ENCODE measurements around the gene SHOX.

DNA sequence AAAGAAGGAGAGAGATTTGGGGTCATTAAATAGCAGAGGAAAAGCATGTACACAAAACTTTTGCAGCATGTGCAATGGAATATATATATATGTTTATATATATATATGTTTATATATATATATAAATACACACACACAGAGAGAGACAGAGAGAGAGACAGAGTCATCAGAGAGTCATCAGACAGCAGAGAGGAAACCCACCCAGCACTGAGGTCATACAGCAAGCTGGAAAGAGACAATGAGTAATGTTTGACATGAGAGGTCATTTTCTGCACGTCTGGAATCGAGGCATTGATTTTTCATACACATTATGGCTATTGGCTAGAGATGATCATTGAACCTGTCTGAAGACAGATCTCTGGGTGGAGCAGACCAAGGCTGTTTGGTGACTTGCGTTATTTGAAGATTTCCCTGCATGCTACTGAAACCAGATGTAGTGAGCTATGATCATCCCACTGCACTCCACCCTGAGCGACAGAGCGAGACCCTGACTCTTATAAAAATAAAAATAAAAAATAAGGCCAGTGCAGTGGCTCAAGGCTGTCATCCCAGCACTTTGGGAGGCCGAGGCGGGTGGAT is 48.8 kb upstream of the SHOX start:
- TF ChIP-seq, protein P1, sequence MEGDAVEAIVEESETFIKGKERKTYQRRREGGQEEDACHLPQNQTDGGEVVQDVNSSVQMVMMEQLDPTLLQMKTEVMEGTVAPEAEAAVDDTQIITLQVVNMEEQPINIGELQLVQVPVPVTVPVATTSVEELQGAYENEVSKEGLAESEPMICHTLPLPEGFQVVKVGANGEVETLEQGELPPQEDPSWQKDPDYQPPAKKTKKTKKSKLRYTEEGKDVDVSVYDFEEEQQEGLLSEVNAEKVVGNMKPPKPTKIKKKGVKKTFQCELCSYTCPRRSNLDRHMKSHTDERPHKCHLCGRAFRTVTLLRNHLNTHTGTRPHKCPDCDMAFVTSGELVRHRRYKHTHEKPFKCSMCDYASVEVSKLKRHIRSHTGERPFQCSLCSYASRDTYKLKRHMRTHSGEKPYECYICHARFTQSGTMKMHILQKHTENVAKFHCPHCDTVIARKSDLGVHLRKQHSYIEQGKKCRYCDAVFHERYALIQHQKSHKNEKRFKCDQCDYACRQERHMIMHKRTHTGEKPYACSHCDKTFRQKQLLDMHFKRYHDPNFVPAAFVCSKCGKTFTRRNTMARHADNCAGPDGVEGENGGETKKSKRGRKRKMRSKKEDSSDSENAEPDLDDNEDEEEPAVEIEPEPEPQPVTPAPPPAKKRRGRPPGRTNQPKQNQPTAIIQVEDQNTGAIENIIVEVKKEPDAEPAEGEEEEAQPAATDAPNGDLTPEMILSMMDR (IDR thresholded peaks at IDR 0.05 in 2 of 3, conservative IDR thresholded peaks at IDR 0.05 in 1 of 3; ENCODE audit: borderline replicate concordance in 1 of 3, insufficient read depth in 1 of 3, low read depth in 2 of 3, low read length in 2 of 3), result no peak
- TF ChIP-seq POLR2AphosphoS5 (IDR thresholded peaks at IDR 0.05; ENCODE audit: low read depth, low read length), result no peak
- TF ChIP-seq EZH2 (IDR thresholded peaks at IDR 0.05), result no peak
- TF ChIP-seq EZH2phosphoT487 (IDR thresholded peaks at IDR 0.05; ENCODE audit: borderline replicate concordance), result no peak
- TF ChIP-seq ZNF274 (IDR thresholded peaks at IDR 0.05; ENCODE audit: low read depth, low read length), result no peak
- TF ChIP-seq SIN3A (IDR thresholded peaks at IDR 0.05; ENCODE audit: low read depth), result no peak
- TF ChIP-seq JUND (IDR thresholded peaks at IDR 0.05), result no peak
